Hepatocyte (in vitro differentiated cells): ENCODE results near the gene NPC2. TPM values are rescaled to one million over a fixed set of nuclear protein-coding genes. Genes with fewer than 3 reads are reported as not detected.

Source experiments
- DNase-seq: peaks from one replicate; pipeline ENCODE4 v3.0.0-alpha.2; 2016; ENCODE audit warnings: low spot score
- H2AFZ ChIP-seq: fragments of 200-600 bp; sonication (generic); 2 replicates; pipeline ENCODE4 v1.6.0; 2016; ENCODE audit warnings: antibody characterized with exemption, mild to moderate bottlenecking
- H3K27ac ChIP-seq: fragments of 200-600 bp; sonication (generic); 2 replicates; pipeline ENCODE4 v1.5.1; 2016; ENCODE audit warnings: mild to moderate bottlenecking
- H3K27me3 ChIP-seq: fragments of 200-600 bp; sonication (generic); 2 replicates; pipeline ENCODE4 v1.6.1; 2016
- H3K36me3 ChIP-seq: fragments of 200-600 bp; sonication (generic); replicated peaks from 2 replicates; pipeline ENCODE4 v1.5.1; 2016; ENCODE audit warnings: low read depth; ENCODE audit not compliant: insufficient read depth
- H3K4me1 ChIP-seq: fragments of 200-600 bp; sonication (generic); 2 replicates; pipeline ENCODE4 v1.5.1; 2016; ENCODE audit warnings: mild to moderate bottlenecking, moderate library complexity; ENCODE audit not compliant: insufficient read depth
- H3K4me2 ChIP-seq: fragments of 200-600 bp; sonication (generic); 2 replicates; pipeline ENCODE4 v1.6.0; 2016
- H3K4me3 ChIP-seq: fragments of 200-600 bp; sonication (generic); 2 replicates; pipeline ENCODE4 v1.5.1; 2016; ENCODE audit warnings: mild to moderate bottlenecking
- H3K79me2 ChIP-seq: fragments of 200-600 bp; sonication (generic); 2 replicates; pipeline ENCODE4 v1.6.0; 2017; ENCODE audit warnings: mild to moderate bottlenecking
- H3K9me2 ChIP-seq: fragments of 200-600 bp; sonication (generic); replicated peaks from 2 replicates; pipeline ENCODE4 v1.6.0; 2017; ENCODE audit warnings: mild to moderate bottlenecking; ENCODE audit not compliant: insufficient read depth
- H3K9me3 ChIP-seq: fragments of 200-600 bp; sonication (generic); 2 replicates; pipeline ENCODE4 v1.5.1; 2016; ENCODE audit warnings: low read depth, mild to moderate bottlenecking
- H4K20me1 ChIP-seq: fragments of 200-600 bp; sonication (generic); 2 replicates; pipeline ENCODE4 v1.6.0; 2016; ENCODE audit warnings: mild to moderate bottlenecking; ENCODE audit not compliant: insufficient read depth, poor library complexity, severe bottlenecking
- EZH2 ChIP-seq: fragments of 200-600 bp; sonication (generic); IDR thresholded peaks from 2 replicates; pipeline ENCODE4 v1.6.1; 2016; ENCODE audit warnings: antibody characterized with exemption, mild to moderate bottlenecking, borderline replicate concordance
- EZH2phosphoT487 ChIP-seq: fragments of 200-600 bp; sonication (generic); IDR thresholded peaks from one replicate; pipeline ENCODE4 v1.6.1; 2018; ENCODE audit warnings: antibody characterized with exemption, mild to moderate bottlenecking, low read depth, moderate library complexity; ENCODE audit not compliant: unreplicated experiment, severe bottlenecking
- WGBS: methylation state at CpG from one replicate; pipeline ENCODE4 v1.1.6; 2016; ENCODE audit warnings: low lambda C conversion rate; ENCODE audit errors: missing lambda C conversion rate; 5-methylcytosine and 5-hydroxymethylcytosine counted together
- polyA plus RNA-seq: library from polyadenylated mRNA; unstranded; fragments of >200 nt; fragmentation: Nextera tagmentation; extraction: Ambion mirVana; gene quantifications from 2 replicates; pipeline ENCODE4 v1.2.1, GENCODE V29; 2016
- total RNA-seq: library from RNA; depleted of rRNA; stranded (reverse); fragments of >200 nt; gene quantifications from 2 replicates; pipeline ENCODE4 v1.2.3, GENCODE V29; 2014
- TF ChIP-seq, protein P1 (sequence below): fragments of 200-600 bp; sonication (generic); IDR thresholded peaks from 2 replicates; pipeline ENCODE4 v1.5.1; 2016; ENCODE audit warnings: antibody characterized with exemption, mild to moderate bottlenecking; ENCODE audit not compliant: poor library complexity

The NPC2 gene
- total and polyA plus RNA-seq, 2 experiments from 2014 or later, result 602 to 1,339 TPM

- Histone ChIP-seq H3K9me3 (no peaks in the 10 kb centered on the region), H2AFZ (no peak overlapping the region), H3K9me2 (no peaks in the 10 kb centered on the region), H3K4me3 (no peak overlapping the region), H3K27ac (no peak overlapping the region), H3K27me3 (no peaks in the 10 kb centered on the region), H3K4me2 (no peak overlapping the region), H3K36me3 (no peaks in the 10 kb centered on the region), H3K4me1 (peaks cover 6% of the 10 kb centered on the region), H4K20me1 (no peaks in the 10 kb centered on the region), H3K79me2 (no peaks in the 10 kb centered on the region)
- DNase-seq, result no peak
- TF ChIP-seq, protein P1, sequence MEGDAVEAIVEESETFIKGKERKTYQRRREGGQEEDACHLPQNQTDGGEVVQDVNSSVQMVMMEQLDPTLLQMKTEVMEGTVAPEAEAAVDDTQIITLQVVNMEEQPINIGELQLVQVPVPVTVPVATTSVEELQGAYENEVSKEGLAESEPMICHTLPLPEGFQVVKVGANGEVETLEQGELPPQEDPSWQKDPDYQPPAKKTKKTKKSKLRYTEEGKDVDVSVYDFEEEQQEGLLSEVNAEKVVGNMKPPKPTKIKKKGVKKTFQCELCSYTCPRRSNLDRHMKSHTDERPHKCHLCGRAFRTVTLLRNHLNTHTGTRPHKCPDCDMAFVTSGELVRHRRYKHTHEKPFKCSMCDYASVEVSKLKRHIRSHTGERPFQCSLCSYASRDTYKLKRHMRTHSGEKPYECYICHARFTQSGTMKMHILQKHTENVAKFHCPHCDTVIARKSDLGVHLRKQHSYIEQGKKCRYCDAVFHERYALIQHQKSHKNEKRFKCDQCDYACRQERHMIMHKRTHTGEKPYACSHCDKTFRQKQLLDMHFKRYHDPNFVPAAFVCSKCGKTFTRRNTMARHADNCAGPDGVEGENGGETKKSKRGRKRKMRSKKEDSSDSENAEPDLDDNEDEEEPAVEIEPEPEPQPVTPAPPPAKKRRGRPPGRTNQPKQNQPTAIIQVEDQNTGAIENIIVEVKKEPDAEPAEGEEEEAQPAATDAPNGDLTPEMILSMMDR, result no peak
- 85% methylated on average over 10 of the region's 10 CpGs for WGBS
These were observed 19.1 kb upstream of the NPC2 start for GRCh38 chr14:74511966-74512830.

GRCh38 chr14:74510959-74511409 is 17.9 kb upstream of the NPC2 start:
- no peak overlapping the region for H3K4me3 ChIP-seq
- H3K9me3 ChIP-seq, result no peaks in the 10 kb centered on the region
- no peak overlapping the region for H3K27ac ChIP-seq
- TF ChIP-seq, protein P1, result no peak
- TF ChIP-seq EZH2phosphoT487 (no peak), EZH2 (no peak)
- H3K27me3 ChIP-seq, result no peaks in the 10 kb centered on the region
- peaks cover 6% of the 10 kb centered on the region for H3K4me1 ChIP-seq
- no peak overlapping the region for H2AFZ ChIP-seq
- no peaks in the 10 kb centered on the region for H3K79me2 ChIP-seq
- DNase-seq, result no peak
- 89% methylated on average over 10 of the region's 10 CpGs for WGBS
- no peaks in the 10 kb centered on the region for H3K9me2 ChIP-seq
- no peaks in the 10 kb centered on the region for H3K36me3 ChIP-seq
- H4K20me1 ChIP-seq, result no peaks in the 10 kb centered on the region
- H3K4me2 ChIP-seq, result no peak overlapping the region

GRCh38 chr14:74510223-74510931 is 17.3 kb upstream of the NPC2 start:
- Histone ChIP-seq H3K79me2 (no peaks in the 10 kb centered on the region), H3K4me3 (no peak overlapping the region), H3K4me2 (no peak overlapping the region), H3K36me3 (no peaks in the 10 kb centered on the region), H3K4me1 (peaks cover 6% of the 10 kb centered on the region), H3K27me3 (no peaks in the 10 kb centered on the region), H3K27ac (no peak overlapping the region), H3K9me2 (no peaks in the 10 kb centered on the region), H4K20me1 (no peaks in the 10 kb centered on the region), H3K9me3 (no peaks in the 10 kb centered on the region), H2AFZ (no peak overlapping the region)
- TF ChIP-seq EZH2, result no peak
- 67% methylated on average over 21 of the region's 21 CpGs for WGBS
- no peak for DNase-seq

- no peak for TF ChIP-seq EZH2
- TF ChIP-seq, protein P1, result no peak
- TF ChIP-seq EZH2phosphoT487, result no peak
- Histone ChIP-seq H4K20me1 (no peaks in the 10 kb centered on the region), H2AFZ (no peak overlapping the region), H3K4me2 (no peak overlapping the region), H3K4me1 (peaks cover 6% of the 10 kb centered on the region), H3K4me3 (no peak overlapping the region), H3K27ac (no peak overlapping the region), H3K9me3 (no peaks in the 10 kb centered on the region), H3K79me2 (no peaks in the 10 kb centered on the region), H3K27me3 (no peaks in the 10 kb centered on the region), H3K9me2 (no peaks in the 10 kb centered on the region), H3K36me3 (no peaks in the 10 kb centered on the region)
- no peak for DNase-seq
- WGBS, result 90% methylated on average over 10 of the region's 10 CpGs
These were observed 16.6 kb upstream of the NPC2 start for GRCh38 chr14:74509587-74510222.
